Esophagus squamous epithelium (tissue), 5 donors: ENCODE data around the gene TMX3. TPM values are rescaled to one million over a fixed set of nuclear protein-coding genes. Genes with fewer than 3 reads are reported as not detected.
A peak's percentile ranks its signal among the peaks of the same experiment; 100 is the strongest.

Source experiments
- DNase-seq: peaks from one replicate; lab custom pipeline; 2025; lab: John Stamatoyannopoulos, UW
- H3K27ac ChIP-seq, 4 donors: fragments of 200-600 bp; sonication (generic); one replicate each; pipeline ENCODE4 v1.5.1; 2016 to 2019; ENCODE audit warnings: mild to moderate bottlenecking in 1 of 4
- H3K27me3 ChIP-seq, 4 donors: fragments of 200-600 bp; sonication (generic); 1 replicate in 3 of 4; 2 replicates in 1 of 4; pipeline versions ENCODE4 v1.5.1 to v1.6.0; 2017 to 2021; ENCODE audit warnings: antibody characterized with exemption in 1 of 4
- H3K36me3 ChIP-seq, 3 donors: fragments of 200-600 bp; sonication (generic); one replicate each; pipeline ENCODE4 v1.5.1; 2016 to 2019
- H3K4me1 ChIP-seq, 3 donors: fragments of 200-600 bp; sonication (generic); one replicate each; pipeline ENCODE4 v1.5.1; 2017 to 2019
- H3K4me3 ChIP-seq, 4 donors: fragments of 200-600 bp; sonication (generic); 1 replicate in 3 of 4; 2 replicates in 1 of 4; pipeline ENCODE4 v1.5.1; 2016 to 2019; ENCODE audit warnings: mild to moderate bottlenecking in 2 of 4, moderate library complexity in 1 of 4
- H3K9me3 ChIP-seq, 3 donors: fragments of 200-600 bp; sonication (generic); one replicate each; pipeline ENCODE4 v1.5.1; 2016 to 2019
- CTCF ChIP-seq, 6 experiments: fragments of 450-650 bp in 4 of 6; fragments of 200-600 bp in 2 of 6; sonication (generic) in 2 of 6; IDR thresholded peaks; one replicate each; pipeline ENCODE4 v1.5.1; 2016 to 2019; ENCODE audit warnings: antibody characterized with exemption in 6 of 6, mild to moderate bottlenecking in 4 of 6, moderate library complexity in 4 of 6
- POLR2A ChIP-seq, 4 donors: fragments of 450-650 bp; IDR thresholded peaks; one replicate each; pipeline ENCODE4 v1.6.1; 2017; ENCODE audit warnings: antibody characterized with exemption in 4 of 4, mild to moderate bottlenecking in 4 of 4, moderate library complexity in 3 of 4
- WGBS, 2 donors: methylation state at CpG; one replicate each; pipeline ENCODE4 v1.1.5; 2018; 5-methylcytosine and 5-hydroxymethylcytosine counted together
- intact Hi-C: fragments of 100-400 bp; cut with DNase I; formaldehyde crosslinking; loops from one replicate; pipeline ENCODE4 v1.15.0; 2022
- total RNA-seq, 4 donors: library from RNA; depleted of rRNA; stranded (reverse); fragments of >200 nt; gene quantifications; one replicate each; pipeline ENCODE4 v1.1.0, GENCODE V29; 2016
- donor health status: DM: yes; HTN: yes; CAD: no.

The TMX3 gene
- total RNA-seq, 4 donors from 2014 or later = 12.7 to 37.8 (median 25.6) TPM

GRCh38 chr18:68742206-68742605 is 27.3 kb upstream of the TMX3 start:
- Histone ChIP-seq H3K9me3 (no peaks in the 10 kb centered on the region), H3K36me3 (no peaks in the 10 kb centered on the region), H3K4me1 (no peaks in the 10 kb centered on the region), H3K27ac (no peak overlapping the region), H3K27me3 (no peaks in the 10 kb centered on the region), H3K4me3 (no peak overlapping the region)
- DNase-seq = no peak
- TF ChIP-seq POLR2A (IDR thresholded peaks at IDR 0.05) (no peak), CTCF (IDR thresholded peaks at IDR 0.05) (no peak)
- WGBS, 2 donors = 61 to 91% methylated on average over 1 of the region's 1 CpG
- intact Hi-C loops = no loop called here

- DNase-seq = no peak
- H3K27me3 ChIP-seq = no peaks in the 10 kb centered on the region
- no peak overlapping the region for H3K27ac ChIP-seq
- TF ChIP-seq CTCF (IDR thresholded peaks at IDR 0.05) (no peak), POLR2A (IDR thresholded peaks at IDR 0.05) (no peak)
- intact Hi-C loops = no loop called here
- no peaks in the 10 kb centered on the region for H3K4me1 ChIP-seq
- no peak overlapping the region for H3K4me3 ChIP-seq
- 80 to 100% methylated on average over 1 of the region's 1 CpG for WGBS, 2 donors
- H3K9me3 ChIP-seq = no peaks in the 10 kb centered on the region
- no peaks in the 10 kb centered on the region for H3K36me3 ChIP-seq
Measured at GRCh38 chr18:68740966-68741365, 26.1 kb upstream of the TMX3 start.

GRCh38 chr18:68739462-68739861 is 24.6 kb upstream of the TMX3 start:
- WGBS, 2 donors = 38 to 89% methylated on average over 1 of the region's 1 CpG
- Histone ChIP-seq H3K4me3 (no peak overlapping the region), H3K27ac (no peak overlapping the region), H3K36me3 (no peaks in the 10 kb centered on the region), H3K27me3 (no peaks in the 10 kb centered on the region), H3K4me1 (no peaks in the 10 kb centered on the region), H3K9me3 (no peaks in the 10 kb centered on the region)
- intact Hi-C loops = no loop called here
- DNase-seq = no peak
- TF ChIP-seq CTCF (IDR thresholded peaks at IDR 0.05) (no peak), POLR2A (IDR thresholded peaks at IDR 0.05) (no peak)

GRCh38 chr18:68738564-68738963 is 23.7 kb upstream of the TMX3 start:
- no peak for DNase-seq
- no peaks in the 10 kb centered on the region for H3K36me3 ChIP-seq
- no peak overlapping the region for H3K4me3 ChIP-seq
- no peaks in the 10 kb centered on the region for H3K27me3 ChIP-seq
- TF ChIP-seq CTCF (IDR thresholded peaks at IDR 0.05) (no peak), POLR2A (IDR thresholded peaks at IDR 0.05) (no peak)
- no peaks in the 10 kb centered on the region for H3K9me3 ChIP-seq
- 84 to 87% methylated on average over 5 of the region's 5 CpGs for WGBS, 2 donors
- H3K27ac ChIP-seq = no peak overlapping the region
- no peaks in the 10 kb centered on the region for H3K4me1 ChIP-seq
- intact Hi-C loops = no loop called here

- no peak overlapping the region for H3K4me3 ChIP-seq
- no peaks in the 10 kb centered on the region for H3K27me3 ChIP-seq
- no peaks in the 10 kb centered on the region for H3K36me3 ChIP-seq
- no peak overlapping the region for H3K27ac ChIP-seq
- DNase-seq = no peak
- no peaks in the 10 kb centered on the region for H3K9me3 ChIP-seq
- intact Hi-C loops = no loop called here
- TF ChIP-seq POLR2A (IDR thresholded peaks at IDR 0.05) (no peak), CTCF (IDR thresholded peaks at IDR 0.05) (peak; percentile 34 to 71 (median 52))
- 17 to 19% methylated on average over 3 of the region's 3 CpGs for WGBS, 2 donors
- H3K4me1 ChIP-seq = no peaks in the 10 kb centered on the region
Measured at GRCh38 chr18:68735483-68736343, 20.8 kb upstream of the TMX3 start.
